NCI-H1694 treated with DMSO at 0.1 percent for 48 hours (cell line): ENCODE results near the gene ZC3HAV1L.
"Not testable (repeated sequence)": the region's sequence is repeated elsewhere in the genome, so short reads cannot be mapped to it uniquely, and the experiment has no call there.

Experiments
- DNase-seq: peaks from one replicate; lab custom pipeline; 2025; lab: John Stamatoyannopoulos, UW

ZC3HAV1L gene, protein sequence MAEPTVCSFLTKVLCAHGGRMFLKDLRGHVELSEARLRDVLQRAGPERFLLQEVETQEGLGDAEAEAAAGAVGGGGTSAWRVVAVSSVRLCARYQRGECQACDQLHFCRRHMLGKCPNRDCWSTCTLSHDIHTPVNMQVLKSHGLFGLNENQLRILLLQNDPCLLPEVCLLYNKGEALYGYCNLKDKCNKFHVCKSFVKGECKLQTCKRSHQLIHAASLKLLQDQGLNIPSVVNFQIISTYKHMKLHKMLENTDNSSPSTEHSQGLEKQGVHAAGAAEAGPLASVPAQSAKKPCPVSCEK

DNA sequence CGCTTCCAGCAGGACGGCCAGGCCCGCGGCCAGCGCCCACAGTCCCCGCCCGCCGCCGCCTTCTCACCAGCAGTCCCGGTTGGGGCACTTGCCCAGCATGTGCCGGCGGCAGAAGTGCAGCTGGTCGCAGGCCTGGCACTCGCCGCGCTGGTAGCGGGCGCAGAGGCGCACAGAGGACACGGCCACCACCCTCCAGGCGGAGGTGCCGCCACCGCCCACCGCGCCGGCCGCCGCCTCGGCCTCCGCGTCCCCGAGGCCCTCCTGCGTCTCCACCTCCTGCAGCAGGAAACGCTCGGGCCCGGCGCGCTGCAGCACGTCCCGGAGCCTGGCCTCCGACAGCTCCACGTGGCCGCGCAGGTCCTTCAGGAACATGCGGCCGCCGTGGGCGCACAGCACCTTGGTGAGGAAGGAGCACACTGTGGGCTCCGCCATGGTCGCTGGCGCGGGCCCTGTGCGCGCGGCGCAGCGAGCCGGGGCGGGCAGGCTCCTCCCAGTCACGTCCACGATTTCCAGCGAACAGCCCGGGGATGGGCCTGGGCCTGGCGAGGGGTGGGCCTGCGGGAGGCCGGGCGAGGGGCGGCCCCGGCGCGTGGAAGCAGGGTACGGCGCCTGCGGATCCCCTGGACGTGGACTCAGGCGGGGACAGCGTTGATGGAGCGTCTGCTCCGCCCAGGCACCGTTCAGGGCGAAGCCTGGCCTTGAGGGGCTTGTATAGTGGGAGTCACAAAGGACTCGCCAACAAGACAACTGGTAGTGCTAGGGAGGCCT, at the start of gene ZC3HAV1L:
ZC3HAV1L (minus strand) TSS at position 457 of the 768 bp plus-strand sequence; CDS start at position 432, 25 bp downstream.
- DNase-seq, result peak; percentile 60

DNA sequence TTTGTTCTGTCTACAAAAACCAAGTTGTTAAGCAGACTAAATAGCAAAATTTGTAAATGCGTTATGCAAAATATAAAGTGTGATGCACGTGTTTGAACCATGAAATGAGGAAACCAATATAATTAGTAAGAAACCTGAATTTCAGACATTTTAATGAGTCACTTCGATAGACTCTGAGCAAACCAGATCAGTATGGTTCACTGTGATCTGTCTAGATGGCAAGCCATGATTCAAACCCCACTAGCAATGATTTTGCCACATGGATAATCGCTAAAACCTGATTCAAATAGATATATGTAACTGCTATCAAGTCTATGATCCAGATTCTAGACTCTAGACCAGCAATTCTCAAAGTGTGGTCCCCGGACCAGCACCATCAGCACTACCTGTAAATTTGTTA, 48.9 kb upstream of the ZC3HAV1L start:
- no peak for DNase-seq

DNA sequence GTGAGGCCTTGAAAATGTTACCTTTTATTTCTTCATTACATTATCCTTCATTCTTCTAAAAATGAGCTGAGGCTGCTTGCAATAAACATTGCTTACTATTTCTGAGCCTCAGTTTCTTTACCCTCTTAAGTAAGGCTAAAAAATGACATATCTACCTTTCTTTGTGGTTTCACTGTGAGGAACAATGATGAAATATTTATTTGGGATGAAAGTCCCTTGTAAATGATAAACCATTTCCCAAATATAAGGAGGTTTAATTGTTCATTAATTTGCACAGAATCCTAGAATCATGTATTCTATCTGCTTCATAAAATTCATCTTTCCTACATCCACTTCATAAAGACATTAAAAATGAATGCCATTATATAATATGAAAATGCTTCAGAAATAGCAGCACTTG, 45.7 kb upstream of the ZC3HAV1L start:
- DNase-seq, result no peak

- DNase-seq, result no peak
Measured at GRCh38 chr7:139080905-139081304, 45.1 kb upstream of the ZC3HAV1L start.

GRCh38 chr7:139079861-139080260, 44.0 kb upstream of the ZC3HAV1L start:
- no peak for DNase-seq

DNA sequence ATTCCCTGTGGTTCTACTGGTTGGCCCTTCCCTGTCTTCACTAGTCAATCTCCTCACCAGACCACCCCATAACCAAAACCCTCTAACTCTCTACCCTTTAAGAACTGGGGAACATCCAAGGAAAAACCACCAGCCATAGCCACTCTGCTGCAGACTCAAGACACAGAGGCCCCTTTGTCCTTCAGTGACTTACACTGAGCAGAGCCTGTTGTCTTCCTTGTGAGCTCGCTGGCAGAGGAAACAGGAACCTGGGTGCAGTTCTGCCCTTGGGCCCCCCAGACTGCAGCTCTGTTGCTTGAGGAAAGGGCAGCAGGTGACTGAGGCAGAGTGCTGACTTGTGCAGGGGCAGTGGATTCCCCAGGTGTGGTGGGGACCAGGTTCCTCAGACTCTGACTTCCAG, 43.1 kb upstream of the ZC3HAV1L start:
- no peak for DNase-seq

DNA sequence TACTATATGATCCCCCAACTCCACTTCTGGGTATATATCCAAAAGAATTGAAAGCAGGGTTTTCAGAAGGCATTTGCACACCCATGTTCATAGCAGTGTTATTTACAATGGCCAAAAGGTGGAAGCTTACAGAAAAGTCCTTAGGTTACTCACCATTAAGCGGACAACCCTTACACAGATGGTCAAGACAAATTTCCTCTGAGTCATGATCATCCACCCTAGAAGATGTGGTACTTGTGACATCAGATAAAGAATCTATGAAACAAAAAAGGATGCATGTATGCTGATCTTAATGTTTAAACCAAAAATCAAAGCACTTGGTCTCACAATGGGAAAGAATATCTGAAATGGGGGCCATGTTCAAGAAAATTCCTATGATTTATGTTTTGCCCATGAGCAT, 42.6 kb upstream of the ZC3HAV1L start:
- DNase-seq, result no peak

DNA sequence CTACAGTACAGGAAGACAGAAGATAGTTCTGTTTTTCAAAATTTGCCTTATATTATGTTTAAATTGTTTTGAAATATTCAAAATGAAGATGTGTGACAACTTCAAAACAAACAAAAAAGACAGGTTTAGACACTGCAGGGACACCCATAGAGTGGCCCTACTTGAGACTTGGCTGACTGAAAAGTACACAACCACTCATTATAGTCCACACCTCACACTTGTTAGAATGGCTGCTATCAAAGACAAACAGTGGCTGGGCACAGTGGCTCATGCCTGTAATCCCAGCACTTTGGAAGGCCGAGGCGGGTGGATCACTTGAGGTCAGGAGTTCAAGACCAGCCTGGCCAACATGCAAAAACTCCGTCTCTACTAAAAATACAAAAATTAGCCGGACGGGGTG, 41.9 kb upstream of the ZC3HAV1L start:
- not testable (repeated sequence) for DNase-seq

- no peak for DNase-seq
Measured at GRCh38 chr7:139075871-139076686, 40.2 kb upstream of the ZC3HAV1L start.

DNA sequence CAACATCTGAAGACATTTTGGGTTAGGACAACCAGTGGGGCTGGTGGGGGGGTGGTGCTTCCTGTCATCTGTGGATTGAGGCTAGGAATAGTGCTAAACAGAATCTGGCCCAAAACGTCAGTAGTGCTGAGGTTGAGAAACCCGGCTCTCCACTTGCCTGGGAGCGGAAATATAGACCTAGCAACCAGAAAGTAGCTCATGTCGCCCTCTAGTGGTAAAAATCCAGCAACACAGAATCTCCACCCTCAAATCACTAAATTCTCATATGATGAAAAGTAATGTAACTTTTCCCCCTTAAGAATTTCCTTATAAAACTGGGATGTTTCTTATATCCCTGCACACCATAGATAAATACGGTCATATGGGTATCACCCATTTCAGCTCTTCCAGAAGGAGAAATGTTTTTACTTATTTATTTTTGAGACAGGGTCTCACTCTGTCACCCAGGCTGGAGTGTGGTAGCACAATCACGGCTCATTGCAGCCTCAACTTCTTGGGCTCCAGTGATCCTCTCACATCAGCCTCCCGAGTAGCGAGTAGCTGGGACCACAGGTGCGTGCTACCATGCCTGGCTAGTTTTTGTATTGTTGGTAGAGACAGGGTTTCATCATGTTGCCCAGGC, 39.3 kb upstream of the ZC3HAV1L start:
- DNase-seq, result peak; percentile 70

DNA sequence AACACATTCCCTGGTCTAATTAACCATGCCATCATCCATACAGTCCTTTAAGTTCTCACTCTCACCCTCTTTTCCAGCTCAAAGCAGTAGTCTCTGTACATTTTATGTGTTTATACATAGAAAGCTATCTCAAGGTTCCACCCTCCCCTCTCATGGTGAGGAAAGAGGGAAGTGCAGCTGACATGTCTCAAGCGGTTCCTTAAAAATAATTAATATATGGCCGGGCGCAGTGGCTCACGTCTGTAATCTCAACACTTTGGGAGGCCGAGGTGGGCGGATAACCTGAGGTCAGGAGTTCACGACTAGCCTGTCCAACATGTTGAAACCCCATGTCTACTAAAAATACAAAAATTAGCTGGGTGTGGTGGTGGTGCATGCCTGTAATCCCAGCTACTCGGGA, 37.0 kb upstream of the ZC3HAV1L start:
- DNase-seq, result peak; percentile 13

- no peak for DNase-seq
Measured at GRCh38 chr7:139071680-139072079, 35.8 kb upstream of the ZC3HAV1L start.

DNA sequence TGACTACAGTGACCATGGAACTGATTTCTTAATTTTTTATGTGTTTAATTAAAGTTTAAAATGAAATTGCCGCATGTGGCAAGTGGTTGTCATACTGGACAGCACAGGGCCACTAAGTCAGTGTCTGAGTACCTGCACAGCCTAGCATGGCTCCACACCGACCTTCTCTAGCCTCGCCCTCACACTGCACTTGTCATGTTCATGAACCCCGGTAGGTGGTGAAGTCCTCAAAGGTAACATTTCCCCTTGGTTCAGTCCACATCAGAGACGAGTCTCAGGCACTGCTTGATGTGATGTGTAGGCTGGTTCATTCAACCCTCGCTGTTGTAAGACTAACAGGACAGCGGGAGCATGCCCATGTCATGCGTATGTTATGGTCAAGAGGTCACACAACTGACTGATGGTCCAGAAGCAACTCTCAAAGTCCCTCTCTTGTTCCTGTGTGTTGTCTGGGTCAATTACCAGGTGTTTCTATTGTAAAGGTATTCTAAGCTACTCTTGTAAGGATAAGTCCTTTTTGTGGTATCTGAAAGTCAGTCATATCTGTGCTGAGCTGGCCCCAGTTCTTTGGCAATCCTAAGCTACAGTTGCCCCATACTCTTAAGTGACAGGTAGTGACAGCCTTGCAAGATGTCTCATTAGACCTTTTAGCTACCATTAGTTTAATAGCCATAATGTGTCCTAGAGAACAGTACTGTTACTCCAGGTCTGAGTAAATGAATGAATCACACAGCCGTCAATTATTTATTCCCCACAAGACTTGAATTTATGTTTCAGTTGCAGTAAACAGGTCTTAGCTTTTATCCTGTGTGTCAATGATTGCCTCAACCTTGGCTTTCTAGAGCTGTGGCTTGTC, 32.9 kb upstream of the ZC3HAV1L start:
- no peak for DNase-seq

- DNase-seq, result no peak
Measured at GRCh38 chr7:139066315-139066714, 30.5 kb upstream of the ZC3HAV1L start.

- DNase-seq, result no peak
Measured at GRCh38 chr7:139065323-139065722, 29.5 kb upstream of the ZC3HAV1L start.

- DNase-seq, result no peak
Measured at GRCh38 chr7:139061416-139061815, 25.6 kb upstream of the ZC3HAV1L start.

- no peak for DNase-seq
Measured at GRCh38 chr7:139060695-139061237, 24.9 kb upstream of the ZC3HAV1L start.

DNA sequence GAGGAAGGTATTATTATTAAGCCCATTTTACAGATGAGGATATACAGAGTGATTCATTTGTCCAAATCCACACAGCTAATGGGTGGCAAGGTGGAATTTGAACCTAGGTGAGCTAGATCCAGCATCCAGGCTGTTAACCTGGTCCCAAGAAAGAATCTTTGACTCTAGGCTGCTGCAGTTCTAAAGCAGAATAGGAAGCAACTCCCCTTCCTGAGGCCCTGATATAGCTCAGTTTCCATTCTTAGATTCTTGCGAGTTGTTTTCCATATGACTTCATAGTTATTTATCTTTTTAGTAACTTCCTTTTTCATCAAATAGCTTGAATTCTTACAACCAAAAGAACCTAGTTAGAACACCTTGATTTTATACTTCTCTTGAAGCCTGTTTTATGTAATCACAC, 24.1 kb upstream of the ZC3HAV1L start:
- DNase-seq, result no peak

DNA sequence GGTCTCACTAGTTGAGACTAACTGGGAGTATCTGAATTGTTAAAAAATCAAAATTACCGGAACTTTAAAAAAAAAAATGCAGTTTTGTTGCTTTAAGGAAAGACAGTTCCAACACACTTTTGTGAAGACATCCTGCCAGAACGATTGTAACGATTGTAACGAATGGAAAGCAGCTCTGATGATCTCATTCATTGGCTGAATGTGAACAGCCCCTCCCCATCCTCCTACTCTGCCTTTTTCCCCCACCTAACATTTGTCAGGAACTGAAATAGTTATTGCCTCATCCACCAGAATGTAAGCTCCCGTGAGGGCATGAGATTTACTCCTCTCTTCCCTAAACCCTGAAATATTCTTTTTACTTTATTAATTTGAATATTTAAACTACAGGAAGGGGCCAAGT, 23.1 kb upstream of the ZC3HAV1L start:
- DNase-seq, result no peak

DNA sequence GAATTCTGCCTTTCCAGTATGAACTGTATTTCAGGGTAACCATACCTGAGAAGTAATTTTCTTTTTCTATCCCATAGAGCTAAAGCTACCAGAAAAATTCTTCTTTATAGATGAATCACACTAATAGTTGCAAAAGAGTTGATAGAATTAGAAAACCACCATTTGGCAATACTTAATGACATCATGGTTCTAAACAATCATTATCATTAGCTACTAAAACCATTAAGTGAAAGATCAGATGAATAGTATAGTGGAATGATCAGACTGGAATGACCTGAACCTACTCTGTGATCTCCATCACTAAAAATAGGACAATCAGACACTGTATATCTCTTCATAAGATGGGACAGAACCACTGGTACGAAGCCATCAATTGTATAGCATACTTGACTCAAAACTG, 19.8 kb upstream of the ZC3HAV1L start:
- DNase-seq, result no peak

DNA sequence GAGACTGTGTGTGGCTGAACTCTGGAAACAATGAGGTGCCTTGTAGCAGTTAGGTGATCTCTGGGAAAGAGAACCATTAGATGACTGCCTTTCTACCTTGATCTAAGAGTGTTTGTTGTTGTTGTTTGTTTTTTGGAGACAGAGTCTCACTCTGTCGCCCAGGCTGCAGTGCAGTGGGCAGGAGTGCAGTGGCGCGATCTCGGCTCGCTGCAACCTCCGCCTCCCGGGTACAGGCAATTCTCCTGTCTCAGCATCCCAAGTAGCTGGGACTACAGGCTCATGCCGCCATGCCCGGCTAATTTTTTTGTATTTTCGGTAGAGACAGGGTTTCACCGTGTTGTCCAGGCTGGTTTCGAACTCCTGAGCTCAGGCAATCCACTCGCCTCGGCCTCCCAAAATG, 18.8 kb upstream of the ZC3HAV1L start:
- DNase-seq, result not testable (repeated sequence)
